HL-60 (cell line): ENCODE results near the gene EXOSC6.

ENCODE experiments used
- DNase-seq, 2 experiments: peaks; one replicate each; pipeline ENCODE4 v3.0.0-alpha.2; 2010 to 2020; ENCODE audit warnings: low read depth in 1 of 2, low spot score in 1 of 2
- H3K27ac ChIP-seq: fragments of 250-450 bp; sonication (Bioruptor Pico); replicated peaks from 2 replicates; pipeline ENCODE4 v1.5.1; 2020; ENCODE audit warnings: mild to moderate bottlenecking, moderate library complexity
- H3K27me3 ChIP-seq: fragments of 250-450 bp; sonication (Bioruptor Pico); 2 replicates; pipeline ENCODE4 v1.5.1; 2021; ENCODE audit warnings: mild to moderate bottlenecking, moderate library complexity; ENCODE audit not compliant: insufficient read depth, poor library complexity, severe bottlenecking
- H3K4me3 ChIP-seq: replicated peaks from 2 replicates; pipeline ENCODE4 v1.5.1; 2011; ENCODE audit warnings: mild to moderate bottlenecking, control low read depth, low read length; ENCODE audit not compliant: insufficient read depth
- GABPA ChIP-seq: IDR thresholded peaks from 2 replicates; pipeline ENCODE4 v1.6.1; 2012; ENCODE audit warnings: low read depth
- POLR2AphosphoS5 ChIP-seq: IDR thresholded peaks from 2 replicates; pipeline ENCODE4 v1.6.1; 2012; ENCODE audit warnings: low read depth
- SPI1 ChIP-seq: IDR thresholded peaks from 2 replicates; pipeline ENCODE4 v1.6.1; 2012; ENCODE audit warnings: low read depth, mild to moderate bottlenecking, borderline replicate concordance
- TF ChIP-seq, protein P1 (sequence below): IDR thresholded peaks from one replicate; pipeline ENCODE4 v1.5.1; 2011; ENCODE audit warnings: low read length, control low read depth, inconsistent platforms; ENCODE audit not compliant: insufficient read depth
- TF ChIP-seq, protein P2 (sequence below): IDR thresholded peaks from 2 replicates; pipeline ENCODE4 v1.6.1; 2012; ENCODE audit warnings: low read depth; ENCODE audit not compliant: insufficient replicate concordance

EXOSC6 gene

DNA sequence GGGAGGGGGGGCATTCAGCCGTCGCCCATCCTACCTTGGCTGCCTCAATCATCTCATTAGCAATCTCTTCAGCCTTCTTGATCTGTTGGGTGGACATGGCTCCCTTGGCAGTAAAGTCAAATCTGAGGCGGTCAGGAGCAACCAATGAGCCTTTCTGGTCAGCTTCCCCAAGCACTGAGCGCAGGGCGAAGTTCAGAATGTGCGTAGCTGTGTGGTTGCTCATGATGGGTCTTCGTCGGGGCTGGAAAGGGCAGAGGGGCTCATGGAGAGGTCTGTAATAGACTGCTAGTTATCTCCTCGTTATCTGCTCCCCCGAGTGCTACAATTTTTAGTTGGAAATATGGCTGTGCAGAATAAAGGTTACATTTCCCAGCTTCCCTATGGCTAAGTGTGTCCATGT is 7.2 kb upstream of the EXOSC6 start:
- no peak for TF ChIP-seq GABPA
- DNase-seq, result no peak
- no peaks in the 10 kb centered on the region for H3K27me3 ChIP-seq
- H3K27ac ChIP-seq, result no peak overlapping the region
- H3K4me3 ChIP-seq, result no peak overlapping the region

DNA sequence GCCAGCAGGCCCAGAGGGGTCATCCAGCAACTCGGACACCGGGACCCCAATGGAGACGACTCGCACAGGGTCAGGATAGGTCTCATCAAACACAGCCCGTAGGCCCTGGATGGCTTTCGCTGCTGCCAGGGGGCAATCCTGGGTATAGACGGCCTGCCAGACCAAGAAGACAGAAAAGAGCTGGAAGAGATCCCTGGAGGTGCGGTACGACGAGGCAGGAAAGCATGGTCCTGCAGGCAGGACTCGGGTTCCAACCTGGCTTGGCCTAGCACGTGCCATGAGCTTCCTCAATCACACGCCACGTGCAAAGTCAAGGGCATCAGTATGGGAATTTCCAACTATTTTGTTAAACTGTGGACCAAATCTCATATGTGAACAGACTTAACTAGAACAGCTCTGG is 6.3 kb upstream of the EXOSC6 start:
- DNase-seq, result no peak
- H3K27ac ChIP-seq, result no peak overlapping the region
- no peak overlapping the region for H3K4me3 ChIP-seq
- TF ChIP-seq, protein P1, sequence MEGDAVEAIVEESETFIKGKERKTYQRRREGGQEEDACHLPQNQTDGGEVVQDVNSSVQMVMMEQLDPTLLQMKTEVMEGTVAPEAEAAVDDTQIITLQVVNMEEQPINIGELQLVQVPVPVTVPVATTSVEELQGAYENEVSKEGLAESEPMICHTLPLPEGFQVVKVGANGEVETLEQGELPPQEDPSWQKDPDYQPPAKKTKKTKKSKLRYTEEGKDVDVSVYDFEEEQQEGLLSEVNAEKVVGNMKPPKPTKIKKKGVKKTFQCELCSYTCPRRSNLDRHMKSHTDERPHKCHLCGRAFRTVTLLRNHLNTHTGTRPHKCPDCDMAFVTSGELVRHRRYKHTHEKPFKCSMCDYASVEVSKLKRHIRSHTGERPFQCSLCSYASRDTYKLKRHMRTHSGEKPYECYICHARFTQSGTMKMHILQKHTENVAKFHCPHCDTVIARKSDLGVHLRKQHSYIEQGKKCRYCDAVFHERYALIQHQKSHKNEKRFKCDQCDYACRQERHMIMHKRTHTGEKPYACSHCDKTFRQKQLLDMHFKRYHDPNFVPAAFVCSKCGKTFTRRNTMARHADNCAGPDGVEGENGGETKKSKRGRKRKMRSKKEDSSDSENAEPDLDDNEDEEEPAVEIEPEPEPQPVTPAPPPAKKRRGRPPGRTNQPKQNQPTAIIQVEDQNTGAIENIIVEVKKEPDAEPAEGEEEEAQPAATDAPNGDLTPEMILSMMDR, result no peak
- TF ChIP-seq GABPA, result no peak
- TF ChIP-seq, protein P2, sequence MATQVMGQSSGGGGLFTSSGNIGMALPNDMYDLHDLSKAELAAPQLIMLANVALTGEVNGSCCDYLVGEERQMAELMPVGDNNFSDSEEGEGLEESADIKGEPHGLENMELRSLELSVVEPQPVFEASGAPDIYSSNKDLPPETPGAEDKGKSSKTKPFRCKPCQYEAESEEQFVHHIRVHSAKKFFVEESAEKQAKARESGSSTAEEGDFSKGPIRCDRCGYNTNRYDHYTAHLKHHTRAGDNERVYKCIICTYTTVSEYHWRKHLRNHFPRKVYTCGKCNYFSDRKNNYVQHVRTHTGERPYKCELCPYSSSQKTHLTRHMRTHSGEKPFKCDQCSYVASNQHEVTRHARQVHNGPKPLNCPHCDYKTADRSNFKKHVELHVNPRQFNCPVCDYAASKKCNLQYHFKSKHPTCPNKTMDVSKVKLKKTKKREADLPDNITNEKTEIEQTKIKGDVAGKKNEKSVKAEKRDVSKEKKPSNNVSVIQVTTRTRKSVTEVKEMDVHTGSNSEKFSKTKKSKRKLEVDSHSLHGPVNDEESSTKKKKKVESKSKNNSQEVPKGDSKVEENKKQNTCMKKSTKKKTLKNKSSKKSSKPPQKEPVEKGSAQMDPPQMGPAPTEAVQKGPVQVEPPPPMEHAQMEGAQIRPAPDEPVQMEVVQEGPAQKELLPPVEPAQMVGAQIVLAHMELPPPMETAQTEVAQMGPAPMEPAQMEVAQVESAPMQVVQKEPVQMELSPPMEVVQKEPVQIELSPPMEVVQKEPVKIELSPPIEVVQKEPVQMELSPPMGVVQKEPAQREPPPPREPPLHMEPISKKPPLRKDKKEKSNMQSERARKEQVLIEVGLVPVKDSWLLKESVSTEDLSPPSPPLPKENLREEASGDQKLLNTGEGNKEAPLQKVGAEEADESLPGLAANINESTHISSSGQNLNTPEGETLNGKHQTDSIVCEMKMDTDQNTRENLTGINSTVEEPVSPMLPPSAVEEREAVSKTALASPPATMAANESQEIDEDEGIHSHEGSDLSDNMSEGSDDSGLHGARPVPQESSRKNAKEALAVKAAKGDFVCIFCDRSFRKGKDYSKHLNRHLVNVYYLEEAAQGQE, result no peak
- TF ChIP-seq POLR2AphosphoS5, result no peak
- no peak for TF ChIP-seq SPI1
- no peaks in the 10 kb centered on the region for H3K27me3 ChIP-seq

DNA sequence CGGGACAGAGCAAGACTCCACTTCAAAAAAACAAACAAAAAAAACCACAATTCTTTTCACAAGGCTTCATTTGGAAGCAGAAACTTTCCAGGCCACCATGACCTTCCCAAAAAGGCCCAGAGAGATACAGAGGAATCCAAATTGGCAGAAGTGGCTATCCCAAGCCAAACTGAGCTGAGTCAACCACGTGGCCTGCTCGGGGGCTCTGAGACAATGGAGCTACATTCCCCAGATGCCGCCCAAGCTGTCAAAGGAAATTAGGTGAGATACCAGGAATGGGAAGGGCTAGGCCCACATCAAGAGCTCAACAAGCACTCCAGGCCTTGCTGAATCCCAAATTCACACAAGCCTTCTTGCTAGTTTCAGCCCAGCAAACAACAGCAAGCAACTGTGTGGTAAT is 5.7 kb upstream of the EXOSC6 start:
- H3K27me3 ChIP-seq, result no peaks in the 10 kb centered on the region
- no peak overlapping the region for H3K4me3 ChIP-seq
- DNase-seq, result no peak
- TF ChIP-seq GABPA (no peak), POLR2AphosphoS5 (no peak), SPI1 (no peak)
- TF ChIP-seq, protein P2, result no peak
- TF ChIP-seq, protein P1, result no peak
- no peak overlapping the region for H3K27ac ChIP-seq

DNA sequence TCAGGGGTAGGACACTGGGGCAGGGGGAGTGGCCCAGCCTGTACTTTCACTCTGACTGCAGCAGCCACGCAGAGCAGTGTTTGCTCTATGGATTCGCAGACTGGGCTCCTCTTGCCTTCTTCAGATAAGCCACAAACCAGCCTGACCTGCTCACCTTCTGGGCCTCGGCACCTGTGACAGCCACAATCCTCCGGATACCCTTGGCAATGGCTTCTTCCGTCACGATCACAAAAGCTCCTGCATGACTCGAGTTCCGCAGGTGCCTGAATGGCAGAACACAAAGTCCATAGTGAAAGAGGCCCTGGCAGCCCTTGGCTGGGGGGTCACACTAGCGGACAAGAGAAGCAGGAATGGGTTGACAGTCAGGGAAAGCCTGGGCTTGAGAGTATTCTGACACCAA is 3.8 kb upstream of the EXOSC6 start:
- no peak overlapping the region for H3K27ac ChIP-seq
- TF ChIP-seq GABPA, result no peak
- TF ChIP-seq, protein P2, result no peak
- TF ChIP-seq, protein P1, result no peak
- no peak for TF ChIP-seq SPI1
- no peak for TF ChIP-seq POLR2AphosphoS5

More for the DNA sequence above, 3.8 kb upstream of the EXOSC6 start:
- DNase-seq, result no peak
- no peaks in the 10 kb centered on the region for H3K27me3 ChIP-seq
- H3K4me3 ChIP-seq, result no peak overlapping the region
